RWPE1 (cell line): ENCODE results near the gene HDHD2.
"Not testable (repeated sequence)": the region's sequence is repeated elsewhere in the genome, so short reads cannot be mapped to it uniquely, and the experiment has no call there.

ENCODE experiments used
- CTCF ChIA-PET: fragments of 350-600 bp; sonication (Branson Sonifier 250); formaldehyde crosslinking; extraction: SDS; loops from one replicate; lab custom pipeline; 2021; lab: Yijun Ruan, JAX
- POLR2A ChIA-PET: fragments of 400-600 bp; formaldehyde crosslinking; extraction: SDS; loops from one replicate; lab custom pipeline; 2020; ENCODE audit warnings: antibody characterized with exemption; ENCODE audit not compliant: low non-redundant PET; lab: Yijun Ruan, JAX
- DNase-seq: peaks from one replicate; pipeline ENCODE4 v3.0.0; 2012; ENCODE audit warnings: low spot score
- H3K27ac ChIP-seq: fragments of 450-650 bp; 2 replicates; pipeline ENCODE4 v1.5.1; 2017
- CTCF ChIP-seq: fragments of 450-650 bp; conservative IDR thresholded peaks from 2 replicates; pipeline ENCODE4 v1.5.1; 2017; ENCODE audit warnings: low read depth, mild to moderate bottlenecking

HDHD2 gene

GRCh38 chr18:47168509-47168908 lies 18.2 kb upstream of the HDHD2 start:
- ChIA-PET POLR2A (no interaction called here), CTCF (no interaction called here)
- DNase-seq = no peak
- H3K27ac ChIP-seq = no peak overlapping the region
- TF ChIP-seq CTCF = no peak

- ChIA-PET POLR2A (no interaction called here), CTCF (no interaction called here)
- no peak for TF ChIP-seq CTCF
- no peak for DNase-seq
- H3K27ac ChIP-seq = no peak overlapping the region
Measured at GRCh38 chr18:47166294-47166693, 16.0 kb upstream of the HDHD2 start.

- no peak overlapping the region for H3K27ac ChIP-seq
- TF ChIP-seq CTCF = no peak
- peak; percentile 31 for DNase-seq
- ChIA-PET POLR2A (no interaction called here), CTCF (no interaction called here)
Measured at GRCh38 chr18:47163241-47163640, 12.9 kb upstream of the HDHD2 start.

GRCh38 chr18:47160256-47160655 lies 10.0 kb upstream of the HDHD2 start:
- TF ChIP-seq CTCF = no peak
- no peak for DNase-seq
- CTCF ChIA-PET = no interaction called here
- no peak overlapping the region for H3K27ac ChIP-seq
- POLR2A ChIA-PET = no interaction called here

- POLR2A ChIA-PET, CTCF ChIA-PET, H3K27ac ChIP-seq: not testable (repeated sequence)
Measured at GRCh38 chr18:47158404-47158803, 8.1 kb upstream of the HDHD2 start.

GRCh38 chr18:47151439-47151838 lies 1.1 kb upstream of the HDHD2 start:
- no peak for DNase-seq

More at GRCh38 chr18:47158404-47158803, 8.1 kb upstream of the HDHD2 start:
- DNase-seq = not testable (repeated sequence)

GRCh38 chr18:47150824-47151366 lies 595 bp upstream of the HDHD2 start:
- CTCF ChIA-PET = interaction anchor here (0.7 kb wide), 2 partner anchors 21 to 54 kb away, joined by 3 read pairs; no protein-coding TSS in a partner anchor
- POLR2A ChIA-PET = no interaction called here
- no peak for DNase-seq
- no peak for TF ChIP-seq CTCF
- H3K27ac ChIP-seq = peak overlapping the region; percentile 90

More at GRCh38 chr18:47151439-47151838, 1.1 kb upstream of the HDHD2 start:
- no peak overlapping the region for H3K27ac ChIP-seq
- CTCF ChIA-PET = no interaction called here
- no peak for TF ChIP-seq CTCF
- POLR2A ChIA-PET = no interaction called here
